Stimulated activated CD4-positive, alpha-beta T cell treated with anti-CD3 and anti-CD28 coated beads, TNF-alpha, amount 100 ng/mL, for 48 hours (primary cell): ENCODE data around the gene TRPM5.

Source experiments
- DNase-seq, 3 donors: peaks; one replicate each; pipeline ENCODE4 v3.0.0-alpha.2; 2020; ENCODE audit warnings: low read depth in 3 of 3

Gene TRPM5

DNA sequence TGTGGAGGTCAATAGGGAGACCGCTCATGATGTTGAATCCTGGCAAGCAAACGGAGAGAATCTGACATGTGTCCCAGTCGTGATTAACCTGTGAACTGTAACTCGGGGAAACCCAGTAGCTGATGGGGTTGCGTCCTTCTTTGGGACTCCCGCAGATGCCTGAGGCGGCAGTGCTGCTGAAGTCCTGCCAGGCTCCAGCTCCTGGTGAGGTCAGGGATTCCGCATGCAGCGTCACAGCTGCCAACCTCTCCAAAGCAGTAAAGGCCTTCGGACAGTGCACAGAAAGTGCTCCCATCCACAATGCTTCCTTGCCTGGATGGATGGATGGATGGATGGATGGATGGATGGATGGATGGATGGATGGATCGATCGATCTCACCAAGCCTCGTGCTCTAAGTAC is 14.0 kb upstream of the TRPM5 start:
- DNase-seq: no peak

DNA sequence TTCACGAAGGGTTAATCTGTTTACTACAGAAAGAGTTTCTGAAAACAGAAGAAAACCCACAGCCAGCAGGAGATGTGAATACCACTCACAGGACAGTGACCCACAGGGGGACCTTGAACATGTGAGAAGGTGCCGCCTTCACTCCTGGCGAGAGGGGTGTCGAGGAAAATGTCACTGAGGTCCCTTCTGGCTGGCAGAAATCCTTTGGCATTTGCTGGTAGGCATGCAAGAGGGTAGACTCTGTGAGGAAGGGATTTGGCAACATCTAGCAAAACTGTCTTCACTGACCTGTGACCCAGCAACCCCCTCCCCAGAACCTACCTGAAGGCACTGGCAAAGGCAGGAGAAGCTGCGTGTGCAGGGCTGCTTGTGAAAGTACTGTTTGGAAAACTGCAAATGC is 9.1 kb upstream of the TRPM5 start:
- DNase-seq: no peak

DNA sequence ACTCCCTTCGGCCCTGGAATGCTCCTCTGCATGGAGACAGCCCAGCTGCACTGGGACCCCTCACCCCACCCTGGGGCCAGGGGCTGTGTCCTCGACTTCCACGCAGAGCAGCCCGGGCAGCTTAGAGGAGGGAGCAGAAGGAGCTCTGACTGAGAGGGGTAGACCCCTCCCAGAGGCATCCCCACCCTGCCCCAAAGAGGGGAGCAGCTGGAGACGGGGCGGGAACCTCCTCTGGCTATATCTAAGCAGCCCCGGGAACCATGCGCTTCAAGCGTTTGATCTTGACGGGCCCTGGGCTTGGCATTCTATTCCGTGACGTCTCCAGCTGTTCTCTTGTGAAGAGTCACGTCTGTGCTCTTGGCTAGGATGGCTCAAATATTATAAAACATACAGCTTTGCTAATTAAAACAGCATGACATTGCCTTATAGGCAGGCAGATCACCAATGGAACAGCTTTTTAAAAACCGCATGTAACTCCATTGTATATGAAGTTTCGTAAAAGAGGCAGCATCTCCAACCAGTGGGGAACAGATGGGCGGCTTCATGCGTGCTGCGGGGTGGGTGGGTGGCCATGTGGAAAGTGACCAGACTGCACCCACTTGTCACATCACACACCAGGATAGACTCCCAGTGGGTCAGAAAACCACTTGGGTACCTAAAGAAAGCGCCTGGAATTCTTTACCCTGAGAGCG is 8.2 kb upstream of the TRPM5 start:
- DNase-seq: no peak

DNA sequence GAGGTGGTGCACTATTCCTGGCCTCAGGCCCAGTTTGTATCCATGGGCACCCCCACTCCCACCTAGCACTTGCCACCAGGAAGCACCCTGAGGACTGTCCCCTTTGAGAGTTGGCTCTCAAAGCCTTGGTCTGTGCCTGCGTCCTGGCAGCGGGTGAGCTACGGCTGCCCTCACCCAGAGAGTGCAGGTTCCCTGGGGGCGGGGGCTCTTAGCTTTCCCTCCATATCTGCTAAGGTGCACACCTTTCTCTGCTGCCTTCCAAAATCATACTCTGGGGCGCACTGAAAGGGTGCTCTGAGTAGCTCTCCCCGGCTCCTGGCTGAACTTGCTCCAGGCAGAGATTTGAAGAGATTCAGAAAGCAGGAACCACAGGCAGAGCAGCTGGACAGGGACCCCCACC is 7.6 kb upstream of the TRPM5 start:
- no peak for DNase-seq

DNA sequence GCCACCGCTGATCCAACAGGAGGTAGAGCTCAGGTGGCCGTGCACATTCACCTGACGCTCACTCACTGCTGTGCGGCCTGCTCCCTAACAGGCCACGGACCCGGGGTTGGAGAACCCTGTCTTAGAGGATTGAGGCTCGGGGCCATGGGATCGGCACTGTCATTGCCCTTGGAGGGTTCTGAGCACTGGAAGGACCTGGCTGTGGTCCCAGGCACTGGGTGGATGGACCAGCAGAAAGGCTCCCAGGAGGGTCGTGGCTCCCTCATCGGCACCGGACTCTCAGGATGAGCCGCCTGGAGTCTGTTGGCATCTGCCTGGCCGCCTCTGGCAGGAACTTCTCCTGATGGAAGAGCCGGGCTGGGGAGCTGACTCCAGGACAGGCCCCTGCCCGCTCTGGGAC is 7.0 kb upstream of the TRPM5 start:
- no peak for DNase-seq

DNA sequence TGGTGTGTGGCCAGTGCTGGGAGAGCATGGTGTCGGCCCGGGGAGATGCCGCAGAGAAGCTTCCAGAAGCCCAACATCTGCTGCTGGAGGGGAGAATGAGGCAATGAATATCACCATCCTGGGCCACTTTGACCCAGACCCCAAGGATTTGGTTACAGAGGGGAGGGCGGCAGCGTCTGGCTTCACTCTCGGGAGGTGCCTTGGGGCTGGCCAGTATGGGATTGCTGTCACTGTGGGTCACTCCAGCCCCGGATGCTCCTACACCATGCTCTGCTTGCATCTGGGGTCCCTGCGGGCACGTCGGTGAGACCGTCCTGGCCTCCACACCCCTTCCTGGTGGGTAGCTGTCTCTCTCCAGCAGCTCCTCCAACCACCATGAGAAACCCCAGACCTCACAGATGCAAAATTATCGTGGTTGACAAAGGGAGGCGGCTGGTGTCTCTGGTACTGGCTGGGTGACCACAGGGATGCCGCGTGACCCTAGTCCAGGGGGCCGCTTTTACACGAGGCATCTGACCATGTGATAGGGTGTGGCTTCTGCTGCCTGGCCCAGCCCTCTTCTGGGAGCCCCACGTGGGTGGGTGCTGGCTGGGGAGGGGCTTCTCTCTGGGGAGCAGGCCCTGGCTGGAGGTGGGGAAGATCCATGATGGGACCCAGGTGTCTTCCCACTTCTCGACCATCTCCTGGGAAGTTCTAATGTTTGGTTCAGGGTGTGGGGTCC is 6.2 kb upstream of the TRPM5 start:
- no peak for DNase-seq

DNA sequence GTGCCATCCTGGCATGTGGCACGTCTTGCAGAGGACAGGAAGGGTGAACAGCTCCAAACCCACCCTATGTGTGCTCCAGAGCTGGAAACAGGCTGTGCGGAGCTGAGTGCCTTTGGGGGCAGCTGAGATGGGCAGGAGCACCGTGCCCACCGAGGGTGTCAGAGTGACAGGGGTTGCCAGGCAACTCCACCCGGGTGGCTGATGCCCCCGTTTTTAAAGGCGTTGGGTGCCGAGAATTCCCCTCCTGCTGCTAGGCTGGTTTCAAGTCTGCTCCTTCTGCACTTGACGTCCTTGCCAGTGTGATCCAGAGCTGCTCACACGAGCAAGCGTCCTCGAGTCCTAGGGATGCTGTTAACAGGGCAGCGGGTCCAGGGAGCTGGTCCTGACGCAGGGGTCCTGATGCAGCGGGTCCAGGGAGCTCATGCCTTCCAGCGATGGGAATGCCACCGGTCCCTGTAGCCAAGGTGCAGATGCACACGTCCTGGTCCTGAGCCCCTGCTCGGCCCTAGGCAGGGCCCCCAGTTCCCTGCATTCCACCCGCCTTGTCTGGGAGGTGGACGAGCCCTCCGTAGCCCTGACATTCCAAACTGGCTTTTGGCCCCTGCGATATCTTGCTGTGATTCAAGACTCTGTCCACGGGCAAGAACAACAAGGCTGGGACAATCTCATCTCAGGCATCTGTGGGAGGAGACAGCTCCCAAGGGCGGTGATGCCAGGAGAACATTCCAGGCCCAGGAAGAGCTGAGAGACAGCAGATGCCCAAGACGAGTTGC is 5.4 kb upstream of the TRPM5 start:
- DNase-seq: no peak

DNA sequence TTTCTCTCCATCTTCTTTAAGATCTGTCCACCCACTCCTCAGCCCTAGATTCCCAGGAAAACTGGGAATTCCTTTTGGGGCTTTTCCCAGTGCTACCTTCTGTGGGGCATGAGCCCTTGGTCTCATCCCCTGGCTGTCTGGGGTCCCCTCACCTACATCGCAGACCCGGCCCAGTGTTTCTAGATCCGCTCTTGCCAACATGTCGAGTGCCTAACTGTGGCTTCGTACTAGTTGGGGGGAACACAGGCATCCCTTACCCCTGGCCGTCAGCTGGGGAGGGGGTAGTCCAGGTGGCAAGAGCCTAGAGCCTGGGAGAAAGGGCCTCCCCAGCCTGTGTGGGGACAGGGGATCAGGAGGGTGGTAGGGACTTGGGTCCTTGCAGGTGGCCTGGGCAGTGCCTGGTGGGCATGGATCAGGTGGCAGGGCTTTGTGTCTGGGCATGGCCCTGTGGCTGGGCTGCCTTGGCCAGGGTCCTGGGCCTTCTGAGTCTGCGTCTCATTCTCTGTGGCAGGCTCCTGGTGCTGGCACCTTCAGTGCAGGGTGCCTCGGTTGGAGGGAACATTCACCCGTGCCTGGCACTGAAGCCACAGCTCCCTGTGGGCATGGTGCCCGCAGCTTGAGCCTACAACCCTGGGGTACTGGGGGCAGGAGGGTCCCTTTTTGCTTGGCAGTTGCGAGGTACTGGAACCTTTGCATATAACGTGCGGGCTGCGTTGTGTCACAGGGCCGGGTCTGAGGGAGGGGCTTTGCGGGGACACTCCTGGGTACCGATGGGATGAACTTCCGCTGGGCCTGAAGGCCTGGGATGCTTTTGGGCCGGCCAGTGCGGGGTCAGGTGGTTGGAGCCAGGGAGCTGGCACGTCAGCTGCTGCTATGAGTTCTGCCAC is 4.6 kb upstream of the TRPM5 start:
- no peak for DNase-seq

DNA sequence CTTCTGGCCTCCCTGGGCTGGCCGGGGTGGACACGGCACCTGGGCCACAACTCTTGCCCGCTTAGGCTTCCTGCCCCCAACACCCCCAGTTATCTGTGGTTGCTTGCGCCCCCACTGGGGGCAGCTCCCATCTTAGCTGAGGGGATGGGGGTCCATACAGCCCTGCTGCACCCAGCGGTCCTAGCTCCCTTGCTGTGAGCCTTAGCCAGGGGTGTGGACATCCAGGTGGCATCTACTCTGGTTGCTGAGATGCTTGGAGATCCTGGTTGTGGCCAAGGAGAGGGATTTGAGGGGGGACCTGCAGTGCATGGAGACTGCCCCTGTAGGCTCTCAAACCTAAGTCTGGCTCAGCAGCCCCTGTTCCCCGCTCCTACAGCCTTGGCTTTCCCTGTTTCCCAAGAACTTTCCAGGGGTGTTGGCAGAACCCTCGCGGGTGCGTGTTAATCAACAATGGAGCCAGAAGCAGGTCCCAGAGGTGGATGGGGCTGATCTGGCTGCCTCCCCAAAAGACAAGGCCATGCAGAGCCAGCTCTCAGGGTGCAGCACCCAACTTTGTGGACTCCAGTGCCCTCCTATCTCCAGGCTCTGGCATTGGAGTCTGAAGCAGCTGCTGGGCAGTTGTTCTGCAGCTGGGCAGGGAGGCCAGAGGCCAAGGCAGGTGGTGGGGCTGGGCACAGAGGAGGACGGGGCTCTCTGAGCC is 3.8 kb upstream of the TRPM5 start:
- DNase-seq: no peak

DNA sequence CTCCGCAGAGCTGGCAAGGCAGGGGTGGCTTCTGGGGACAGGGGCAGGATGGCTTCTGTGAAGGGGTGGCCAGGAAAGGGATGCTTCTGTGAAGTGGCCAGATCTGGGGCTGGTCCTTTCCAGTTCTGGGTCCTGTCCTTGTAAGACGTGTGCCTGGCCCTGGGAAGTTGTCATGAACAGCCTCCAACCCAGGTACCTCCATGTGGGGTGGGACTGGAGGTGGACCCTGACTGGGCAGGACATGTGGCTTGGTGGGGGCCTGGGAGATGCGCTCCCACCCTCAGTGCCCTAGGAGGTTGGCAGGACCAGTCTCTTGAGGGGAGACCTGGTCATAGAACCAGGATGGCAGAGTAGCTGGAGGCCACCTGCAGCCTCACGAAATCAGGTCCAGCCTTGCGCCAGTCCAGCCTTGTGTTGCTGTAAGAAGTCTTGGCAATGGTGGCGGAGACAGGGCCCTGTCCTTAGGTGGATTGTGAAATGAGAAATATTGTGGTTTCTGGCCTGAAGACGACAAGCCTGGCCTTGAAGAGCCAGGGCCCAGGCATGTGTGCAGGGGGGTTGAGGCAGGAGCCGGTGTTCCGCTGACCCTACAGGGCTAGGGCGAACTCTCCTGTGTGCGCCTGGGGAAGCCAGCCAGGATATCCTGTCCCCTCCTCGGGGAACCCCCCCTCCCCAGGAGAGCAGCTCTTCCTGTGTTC is 3.1 kb upstream of the TRPM5 start:
- DNase-seq: no peak

DNA sequence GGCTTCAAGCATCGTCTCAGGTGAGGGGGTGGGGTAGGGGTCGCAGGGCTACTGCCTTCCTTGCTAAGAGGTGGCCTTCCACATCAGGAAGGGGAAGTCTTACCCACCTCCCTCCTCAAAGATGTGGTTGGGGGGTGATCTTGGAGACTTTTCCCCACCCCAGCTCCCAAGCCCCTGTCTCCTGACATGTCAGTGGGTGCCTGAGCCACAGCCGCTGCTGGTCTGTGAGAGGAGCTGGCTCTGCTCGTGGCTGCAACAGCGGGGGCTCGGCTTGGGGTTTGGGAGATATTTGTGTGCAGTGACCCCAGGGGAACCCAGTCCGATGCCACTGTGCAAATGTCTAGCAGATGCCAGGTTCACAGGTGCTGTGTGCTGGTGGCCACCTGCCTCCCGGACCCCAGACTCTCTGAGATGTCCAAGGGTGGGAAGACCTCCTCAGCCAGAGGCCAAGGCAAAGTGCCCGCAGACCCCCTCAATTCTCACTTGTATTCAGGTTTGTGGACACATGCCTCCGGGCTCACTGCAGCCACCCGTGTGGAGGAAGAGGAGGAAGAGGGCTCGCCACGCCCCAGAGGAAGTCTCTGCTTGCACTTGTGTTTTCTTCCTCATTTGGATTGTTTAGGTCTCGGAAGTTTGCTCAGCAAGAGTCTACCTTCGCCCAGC is 2.4 kb upstream of the TRPM5 start:
- DNase-seq: no peak

DNA sequence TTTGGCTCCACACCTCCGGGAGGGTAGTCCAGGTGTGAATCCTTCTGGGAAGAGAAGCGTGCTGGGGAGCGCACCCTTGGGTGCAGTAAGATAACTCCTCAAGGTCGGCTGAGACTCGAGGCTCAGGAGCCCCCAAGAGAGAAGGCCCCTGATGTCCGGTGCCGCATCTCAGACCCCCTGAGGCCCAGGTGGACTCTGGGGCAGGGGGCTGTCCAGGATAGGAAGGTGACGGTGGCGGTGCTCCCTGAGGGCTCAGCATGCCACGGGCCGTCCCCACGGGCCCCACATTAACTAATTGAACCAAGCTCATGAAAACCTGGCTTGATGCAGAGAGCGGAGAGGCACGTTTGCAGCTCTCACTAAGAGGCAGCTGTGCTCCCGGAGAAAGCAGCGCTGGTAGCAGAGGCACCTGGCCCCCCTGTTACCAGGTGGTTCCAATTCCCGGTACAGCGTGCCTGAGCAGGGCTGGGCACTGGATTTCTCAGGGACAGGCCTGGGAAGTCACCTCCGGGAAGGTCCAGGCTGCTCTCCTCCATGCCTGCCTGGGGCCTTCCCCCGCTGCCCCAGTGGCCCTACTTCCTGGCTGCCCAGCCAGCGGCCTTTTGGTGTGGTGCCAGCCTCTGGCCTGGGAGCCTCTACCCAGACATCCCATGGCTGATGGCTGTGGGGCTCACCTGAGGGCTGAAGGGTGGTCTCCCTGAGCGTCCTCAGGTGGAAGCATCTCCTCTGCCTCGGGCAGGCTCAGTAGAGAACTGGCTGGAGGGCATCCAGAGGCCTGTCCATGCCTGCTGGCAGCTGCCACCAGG is 1.6 kb upstream of the TRPM5 start:
- DNase-seq: no peak

DNA sequence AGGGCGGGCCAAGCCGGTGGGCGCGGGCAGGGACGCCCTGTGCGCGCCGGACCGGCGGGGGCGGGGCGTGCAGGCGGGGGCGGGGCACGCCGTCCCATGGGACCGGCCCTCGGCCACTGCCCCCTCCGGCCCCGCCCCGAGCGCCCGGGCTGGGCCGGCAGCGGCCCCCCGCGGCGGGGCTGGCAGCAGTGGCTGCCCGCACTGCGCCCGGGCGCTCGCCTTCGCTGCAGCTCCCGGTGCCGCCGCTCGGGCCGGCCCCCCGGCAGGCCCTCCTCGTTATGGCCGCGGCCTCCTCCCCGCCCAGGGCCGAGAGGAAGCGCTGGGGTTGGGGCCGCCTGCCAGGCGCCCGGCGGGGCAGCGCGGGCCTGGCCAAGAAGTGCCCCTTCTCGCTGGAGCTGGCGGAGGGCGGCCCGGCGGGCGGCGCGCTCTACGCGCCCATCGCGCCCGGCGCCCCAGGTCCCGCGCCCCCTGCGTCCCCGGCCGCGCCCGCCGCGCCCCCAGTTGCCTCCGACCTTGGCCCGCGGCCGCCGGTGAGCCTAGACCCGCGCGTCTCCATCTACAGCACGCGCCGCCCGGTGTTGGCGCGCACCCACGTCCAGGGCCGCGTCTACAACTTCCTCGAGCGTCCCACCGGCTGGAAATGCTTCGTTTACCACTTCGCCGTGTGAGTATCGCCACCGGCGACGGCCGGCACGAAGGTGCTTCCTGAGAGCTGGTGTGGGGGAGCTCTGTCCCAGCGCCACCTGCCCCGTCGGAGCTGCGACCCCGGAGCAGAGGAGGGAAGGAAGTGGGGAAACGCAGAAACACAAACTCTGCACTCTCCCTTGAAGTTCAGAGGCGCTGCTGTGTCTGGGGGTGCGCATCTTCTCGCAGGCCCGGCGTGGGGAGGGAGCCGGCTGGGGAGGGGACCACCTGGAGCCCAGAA is 769 bp upstream of the TRPM5 start, which contains the start of gene KCNQ1:
Gene KCNQ1 (plus strand): TSS at position 188 of the 925 bp plus-strand sequence. CDS start 91 bp downstream, at position 279.
- DNase-seq: peak in 1 of 3 donors; percentile 48

DNA sequence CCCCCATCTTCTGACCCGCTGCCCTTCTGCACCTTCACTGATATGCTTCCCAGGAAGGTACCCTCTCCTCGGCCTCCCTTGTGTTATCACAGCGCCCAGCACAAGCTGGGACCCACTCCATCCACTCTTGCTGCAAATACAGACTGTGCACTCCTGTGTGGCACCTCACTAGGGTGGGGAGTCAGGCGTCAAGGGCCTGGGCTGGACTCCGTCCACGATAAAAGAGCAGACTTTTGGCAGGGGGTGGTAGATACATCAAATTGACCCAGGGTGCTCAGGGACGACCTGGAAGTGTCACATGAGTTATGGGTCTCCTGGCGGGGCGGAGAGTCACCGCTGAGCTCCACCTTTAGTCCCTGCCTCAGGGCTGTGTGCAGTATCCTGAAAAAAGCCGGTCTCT is 908 bp downstream of the TRPM5 start:
- no peak for DNase-seq

DNA sequence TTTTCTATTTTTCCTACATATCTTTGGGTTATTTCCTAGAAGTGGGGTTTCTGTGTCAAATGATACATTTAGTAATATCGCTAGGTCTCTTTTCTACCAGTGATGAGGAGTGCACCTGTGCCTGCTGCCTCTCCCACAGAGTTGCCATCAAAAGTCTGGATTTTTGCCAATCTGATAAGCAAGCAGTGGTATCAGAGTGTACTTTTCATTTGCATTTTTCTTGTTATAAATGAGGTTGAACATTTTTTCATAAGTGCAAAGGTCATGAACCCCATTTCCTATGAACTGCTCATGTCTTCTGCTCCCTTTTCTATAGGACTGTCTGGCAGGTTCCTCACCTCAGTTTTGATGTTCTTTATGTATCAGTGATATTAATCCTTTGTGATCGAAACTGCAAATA is 1.7 kb downstream of the TRPM5 start:
- no peak for DNase-seq

DNA sequence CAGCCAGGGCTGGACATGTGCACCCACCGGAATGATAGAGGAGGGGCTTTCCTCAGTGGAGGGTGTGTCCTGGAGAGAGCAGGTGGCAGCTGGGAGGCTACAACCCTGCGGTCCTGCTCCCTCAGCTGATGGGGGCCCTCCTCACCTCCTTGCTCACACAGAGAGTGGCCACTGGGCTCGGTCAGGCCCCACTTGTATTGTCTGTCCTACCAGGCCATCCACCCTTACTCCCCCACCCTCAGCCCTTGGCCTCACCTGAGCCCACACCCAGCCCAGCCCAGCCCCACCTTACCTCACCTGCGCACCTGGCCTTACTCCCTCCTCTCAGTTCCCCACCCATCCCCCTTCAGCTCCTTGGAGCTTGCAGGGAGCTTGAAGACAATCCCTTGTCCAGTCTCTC is 3.1 kb downstream of the TRPM5 start:
- DNase-seq: no peak

DNA sequence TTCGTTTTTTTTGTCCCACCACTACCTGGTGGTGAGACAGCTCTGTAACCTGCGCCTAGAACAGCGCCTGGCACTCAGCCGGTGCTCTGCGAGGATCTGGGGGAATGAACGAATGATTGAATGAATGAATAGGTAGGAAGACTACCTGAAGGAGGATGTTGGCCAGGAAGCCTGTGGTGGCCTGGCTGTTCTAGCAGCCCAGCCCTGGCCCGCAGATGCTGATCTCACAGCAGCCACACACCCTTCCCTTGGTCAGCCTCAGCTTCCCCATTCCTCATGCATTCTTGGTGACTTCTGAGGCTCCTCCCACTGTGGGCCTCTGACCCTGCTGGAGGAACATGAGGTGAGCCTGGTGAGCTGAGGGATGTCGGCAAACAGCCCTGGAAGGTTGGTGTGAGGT is 3.7 kb downstream of the TRPM5 start:
- no peak for DNase-seq

DNA sequence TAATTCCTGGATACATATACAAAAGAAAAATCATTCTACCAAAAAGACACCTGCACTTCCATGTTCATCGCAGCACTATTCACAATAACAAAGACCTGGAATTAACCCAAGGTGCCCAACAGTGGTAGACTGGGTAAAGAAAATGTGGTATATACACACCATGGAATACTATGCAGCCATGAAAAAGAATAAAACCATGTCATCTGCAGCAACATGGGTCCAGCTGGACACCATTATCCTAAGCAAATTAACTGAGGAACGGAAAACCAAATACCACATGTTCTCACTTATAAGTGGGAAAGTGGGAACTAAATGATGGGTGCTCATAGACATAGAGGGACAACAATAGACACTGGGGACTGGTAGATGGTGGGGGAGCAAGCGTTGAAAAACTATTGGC is 4.5 kb downstream of the TRPM5 start:
- no peak for DNase-seq
